ENCODE results near the gene TLCD1. TPM values are rescaled to one million over a fixed set of nuclear protein-coding genes. Genes with fewer than 3 reads are reported as not detected.

TLCD1 gene
- total RNA-seq, 1 donor from 2014 or later: 2.4 TPM

DNA sequence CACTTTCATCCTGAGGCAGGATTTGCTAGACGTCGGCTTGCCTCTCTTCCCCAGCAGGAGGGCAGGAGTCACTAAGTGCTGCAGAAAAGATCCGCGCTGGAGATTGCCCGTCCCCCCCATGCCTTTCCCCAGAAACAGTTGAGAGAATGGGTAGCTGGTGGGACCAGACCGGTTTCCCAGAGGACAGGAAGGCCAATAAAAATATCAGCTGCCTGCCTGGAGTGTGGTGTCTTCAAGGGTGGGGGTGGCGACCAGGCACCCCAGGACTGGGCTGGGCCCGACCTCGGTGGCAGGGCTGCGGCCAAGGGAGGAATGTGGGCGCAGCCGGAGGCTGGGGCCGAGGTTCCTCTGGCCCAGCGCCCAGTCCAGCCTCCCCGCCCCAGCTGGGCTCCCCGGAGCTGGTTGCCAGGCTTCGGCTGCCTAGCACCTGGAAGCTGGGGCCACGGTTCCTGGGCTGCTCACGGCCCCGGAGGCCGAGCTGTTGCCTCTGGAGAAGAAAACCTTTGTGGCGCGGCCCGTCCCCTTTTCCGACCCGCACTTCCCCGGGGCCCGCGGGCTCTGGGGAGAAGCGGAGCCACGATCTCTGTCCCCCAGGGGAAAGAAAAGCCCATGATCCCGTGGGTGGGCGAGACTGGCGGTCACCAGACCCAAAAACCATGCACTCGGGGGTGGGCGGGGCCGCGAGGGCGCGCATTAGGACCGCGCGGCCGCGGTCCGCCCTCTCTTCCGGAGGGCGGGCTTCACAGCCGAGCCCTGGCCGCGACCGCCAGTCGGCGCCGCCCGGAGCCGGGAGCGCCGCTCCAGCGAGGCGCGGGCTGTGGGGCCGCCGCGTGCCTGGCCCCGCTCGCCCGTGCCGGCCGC, 17.4 kb upstream of the TLCD1 start, which contains the start of gene TRAF4:
TSS of gene TRAF4 (plus strand) at position 769 of the 861 bp plus-strand sequence. CDS start 102 bp downstream, outside the sequence.
- TF ChIP-seq, protein P1, sequence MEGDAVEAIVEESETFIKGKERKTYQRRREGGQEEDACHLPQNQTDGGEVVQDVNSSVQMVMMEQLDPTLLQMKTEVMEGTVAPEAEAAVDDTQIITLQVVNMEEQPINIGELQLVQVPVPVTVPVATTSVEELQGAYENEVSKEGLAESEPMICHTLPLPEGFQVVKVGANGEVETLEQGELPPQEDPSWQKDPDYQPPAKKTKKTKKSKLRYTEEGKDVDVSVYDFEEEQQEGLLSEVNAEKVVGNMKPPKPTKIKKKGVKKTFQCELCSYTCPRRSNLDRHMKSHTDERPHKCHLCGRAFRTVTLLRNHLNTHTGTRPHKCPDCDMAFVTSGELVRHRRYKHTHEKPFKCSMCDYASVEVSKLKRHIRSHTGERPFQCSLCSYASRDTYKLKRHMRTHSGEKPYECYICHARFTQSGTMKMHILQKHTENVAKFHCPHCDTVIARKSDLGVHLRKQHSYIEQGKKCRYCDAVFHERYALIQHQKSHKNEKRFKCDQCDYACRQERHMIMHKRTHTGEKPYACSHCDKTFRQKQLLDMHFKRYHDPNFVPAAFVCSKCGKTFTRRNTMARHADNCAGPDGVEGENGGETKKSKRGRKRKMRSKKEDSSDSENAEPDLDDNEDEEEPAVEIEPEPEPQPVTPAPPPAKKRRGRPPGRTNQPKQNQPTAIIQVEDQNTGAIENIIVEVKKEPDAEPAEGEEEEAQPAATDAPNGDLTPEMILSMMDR (IDR thresholded peaks at IDR 0.05; ENCODE audit: unreplicated experiment): no peak
- Mint-ChIP-seq H3K36me3 (ENCODE audit: low read depth, unreplicated experiment) (peaks cover 9% of the 10 kb centered on the region), H3K27ac (ENCODE audit: unreplicated experiment) (peak within 1 kb of the TSS; percentile 94), H3K4me3 (ENCODE audit: unreplicated experiment) (peak within 1 kb of the TSS; percentile 94), H3K27me3 (ENCODE audit: unreplicated experiment) (peaks cover 11% of the 10 kb centered on the region), H3K4me1 (ENCODE audit: unreplicated experiment) (peaks cover 25% of the 10 kb centered on the region), H3K9me3 (ENCODE audit: unreplicated experiment) (no peaks in the 10 kb centered on the region)
- peak; percentile 77 for DNase-seq (ENCODE audit: low spot score)

DNA sequence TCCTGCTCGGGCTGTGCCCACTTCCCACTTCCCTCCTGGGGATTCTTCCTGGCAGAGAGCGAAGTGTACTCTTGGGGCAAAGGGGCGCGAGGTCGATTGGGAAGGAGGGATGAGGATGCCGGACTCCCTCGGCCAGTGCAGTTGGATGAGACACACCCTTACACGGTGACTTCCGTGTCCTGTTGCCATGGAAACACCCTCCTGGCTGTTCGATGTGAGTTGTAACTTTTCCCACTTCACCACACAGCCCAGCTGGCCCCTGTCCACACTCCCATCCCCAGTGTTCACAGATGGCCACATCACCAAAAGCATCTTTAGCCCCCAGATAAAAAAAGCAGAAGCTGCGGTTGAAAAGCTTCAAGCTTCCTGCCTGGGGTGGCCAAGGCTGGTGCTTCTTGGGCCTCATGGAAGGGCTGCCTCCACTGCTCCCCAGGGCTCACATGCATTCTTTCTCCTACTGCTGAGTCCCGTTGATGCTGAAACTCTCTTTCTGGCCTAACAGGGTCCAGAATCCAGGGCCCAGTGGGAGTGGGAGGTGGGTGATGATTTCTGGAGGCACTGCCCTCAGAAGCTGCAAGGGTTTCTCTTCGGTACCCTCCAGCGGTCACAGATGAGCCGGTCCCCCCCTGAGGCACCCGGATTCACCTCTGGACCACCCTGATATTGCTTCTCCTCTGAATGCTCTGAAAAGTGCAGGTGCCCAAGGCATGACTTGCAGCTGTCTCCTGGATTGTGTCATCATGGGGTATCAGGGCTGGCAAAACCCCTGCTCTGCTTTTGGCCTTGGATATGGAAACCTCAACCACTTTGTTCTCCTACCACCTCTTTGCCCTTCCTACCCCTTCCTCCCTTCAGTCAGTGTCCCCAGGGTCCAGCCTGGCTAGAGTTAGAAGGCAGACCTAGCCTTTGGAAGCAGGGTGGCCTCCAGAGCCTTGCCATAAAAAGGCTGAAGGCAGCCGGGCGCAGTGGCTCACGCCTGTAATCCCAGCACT, 15.6 kb upstream of the TLCD1 start:
- H3K36me3 Mint-ChIP-seq (ENCODE audit: low read depth, unreplicated experiment): peaks cover 10% of the 10 kb centered on the region
- no peak overlapping the region for H3K4me3 Mint-ChIP-seq (ENCODE audit: unreplicated experiment)
- H3K4me1 Mint-ChIP-seq (ENCODE audit: unreplicated experiment): peaks cover 12% of the 10 kb centered on the region
- H3K27me3 Mint-ChIP-seq (ENCODE audit: unreplicated experiment): peaks cover 10% of the 10 kb centered on the region
- no peak for DNase-seq (ENCODE audit: low spot score)
- H3K9me3 Mint-ChIP-seq (ENCODE audit: unreplicated experiment): no peaks in the 10 kb centered on the region
- TF ChIP-seq, protein P1 (IDR thresholded peaks at IDR 0.05; ENCODE audit: unreplicated experiment): no peak
- no peak overlapping the region for H3K27ac Mint-ChIP-seq (ENCODE audit: unreplicated experiment)

DNA sequence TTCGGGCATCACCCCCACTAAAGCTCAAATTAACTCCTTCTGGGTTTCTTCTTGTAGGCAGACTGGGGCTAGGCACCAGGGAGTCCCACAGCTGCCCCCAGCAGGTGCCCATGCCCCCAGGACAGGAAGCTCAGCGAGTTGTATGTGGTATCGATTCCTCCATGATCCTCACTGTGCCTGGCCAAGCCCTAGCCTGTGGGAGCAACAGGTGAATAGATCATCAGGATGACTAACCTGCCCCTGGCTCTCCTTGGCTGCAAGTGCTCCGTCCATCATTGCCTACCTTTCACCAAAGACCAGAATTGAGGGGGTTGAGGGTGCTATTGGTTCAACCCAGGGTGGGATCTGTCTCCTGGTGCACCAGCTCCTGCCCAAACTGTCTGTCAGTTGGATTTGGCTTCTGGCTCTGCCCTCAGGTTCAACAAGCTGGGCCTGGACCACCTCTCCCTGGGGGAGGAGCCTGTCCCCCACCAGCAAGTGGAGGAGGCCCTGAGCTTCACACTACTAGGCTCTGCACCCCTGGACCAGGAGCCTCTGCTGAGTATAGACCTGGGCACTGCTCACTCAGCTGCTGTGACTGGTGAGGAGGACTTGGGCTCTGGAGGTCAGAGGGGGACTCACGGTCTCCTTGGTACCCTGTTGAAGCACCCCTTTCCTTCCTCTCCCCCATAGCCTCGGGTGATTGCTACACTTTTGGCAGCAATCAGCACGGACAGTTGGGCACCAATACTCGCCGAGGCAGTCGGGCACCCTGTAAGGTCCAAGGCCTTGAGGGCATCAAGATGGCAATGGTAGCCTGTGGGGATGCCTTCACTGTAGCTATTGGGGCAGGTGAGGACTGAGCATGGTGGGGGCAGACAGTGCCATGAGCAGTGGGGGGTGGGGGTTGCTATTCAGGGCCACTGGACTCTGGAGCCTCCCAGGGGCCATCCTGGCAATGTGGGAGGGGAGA, 14.6 kb upstream of the TLCD1 start:
- H3K36me3 Mint-ChIP-seq (ENCODE audit: low read depth, unreplicated experiment): peaks cover 10% of the 10 kb centered on the region
- no peak overlapping the region for H3K4me3 Mint-ChIP-seq (ENCODE audit: unreplicated experiment)
- H3K27me3 Mint-ChIP-seq (ENCODE audit: unreplicated experiment): peaks cover 10% of the 10 kb centered on the region
- no peak for DNase-seq (ENCODE audit: low spot score)
- TF ChIP-seq, protein P1 (IDR thresholded peaks at IDR 0.05; ENCODE audit: unreplicated experiment): no peak
- H3K4me1 Mint-ChIP-seq (ENCODE audit: unreplicated experiment): peaks cover 3% of the 10 kb centered on the region
- H3K9me3 Mint-ChIP-seq (ENCODE audit: unreplicated experiment): no peaks in the 10 kb centered on the region
- no peak overlapping the region for H3K27ac Mint-ChIP-seq (ENCODE audit: unreplicated experiment)

DNA sequence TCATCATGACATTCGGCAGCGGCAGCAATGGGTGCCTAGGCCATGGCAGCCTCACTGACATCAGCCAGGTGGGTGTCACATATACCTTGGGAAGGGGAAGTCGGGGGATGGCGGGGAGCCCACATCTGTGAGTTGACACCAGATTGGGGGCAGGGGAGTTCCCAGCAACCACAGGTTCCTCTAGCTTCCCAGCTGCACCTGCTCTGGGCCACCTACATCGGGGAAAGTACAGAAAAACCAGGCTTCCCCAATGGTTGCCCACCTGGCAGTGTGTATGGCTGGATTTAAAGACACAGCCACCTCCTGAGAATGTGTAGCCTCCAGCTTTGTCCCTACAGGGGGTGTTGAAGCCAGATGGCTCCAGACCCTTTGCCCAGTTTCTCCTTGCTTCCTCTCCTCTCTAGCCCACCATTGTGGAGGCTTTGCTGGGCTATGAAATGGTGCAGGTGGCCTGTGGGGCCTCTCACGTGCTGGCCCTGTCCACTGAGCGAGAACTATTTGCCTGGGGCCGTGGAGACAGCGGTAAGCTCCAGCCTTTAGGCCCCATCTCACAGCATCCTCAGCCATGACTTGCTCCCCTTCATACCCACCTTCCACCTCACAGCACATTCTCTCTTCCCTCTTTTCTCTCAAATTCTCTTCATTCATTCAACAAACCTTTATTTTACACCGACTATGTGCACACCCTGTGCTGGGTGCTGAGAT, 12.8 kb upstream of the TLCD1 start:
- Mint-ChIP-seq H3K27me3 (ENCODE audit: unreplicated experiment) (peaks cover 8% of the 10 kb centered on the region), H3K4me1 (ENCODE audit: unreplicated experiment) (peaks cover 3% of the 10 kb centered on the region), H3K27ac (ENCODE audit: unreplicated experiment) (no peak overlapping the region), H3K4me3 (ENCODE audit: unreplicated experiment) (peak overlapping the region; percentile 37), H3K36me3 (ENCODE audit: low read depth, unreplicated experiment) (peaks cover 10% of the 10 kb centered on the region), H3K9me3 (ENCODE audit: unreplicated experiment) (no peaks in the 10 kb centered on the region)
- no peak for DNase-seq (ENCODE audit: low spot score)
- TF ChIP-seq, protein P1 (IDR thresholded peaks at IDR 0.05; ENCODE audit: unreplicated experiment): no peak

Measured in endothelial cell (in vitro differentiated cells).